ENCODE data around the gene UNC13D. TPM values are rescaled to one million over a fixed set of nuclear protein-coding genes. Genes with fewer than 3 reads are reported as not detected.
"Not testable (repeated sequence)": the region's sequence is repeated elsewhere in the genome, so short reads cannot be mapped to it uniquely, and the experiment has no call there.

UNC13D gene
- total RNA-seq, 1 donor from 2014 or later = 4.7 TPM

- TF ChIP-seq CTCF (IDR thresholded peaks at IDR 0.05; ENCODE audit: insufficient read depth, low read length, severe bottlenecking) = no peak
- H3K4me3 ChIP-seq (ENCODE audit: low read depth, low read length) = no peak overlapping the region
- no peak for FAIRE-seq
- H3K36me3 ChIP-seq (ENCODE audit: control insufficient read depth, insufficient read depth, low read length) = peaks cover 1% of the 10 kb centered on the region
- no peak for DNase-seq (ENCODE audit: low read depth)
- H3K27me3 ChIP-seq (ENCODE audit: control insufficient read depth, insufficient read depth, low read length) = no peaks in the 10 kb centered on the region
Measured at GRCh38 chr17:75875940-75876189, 31.7 kb upstream of the UNC13D start.

DNA sequence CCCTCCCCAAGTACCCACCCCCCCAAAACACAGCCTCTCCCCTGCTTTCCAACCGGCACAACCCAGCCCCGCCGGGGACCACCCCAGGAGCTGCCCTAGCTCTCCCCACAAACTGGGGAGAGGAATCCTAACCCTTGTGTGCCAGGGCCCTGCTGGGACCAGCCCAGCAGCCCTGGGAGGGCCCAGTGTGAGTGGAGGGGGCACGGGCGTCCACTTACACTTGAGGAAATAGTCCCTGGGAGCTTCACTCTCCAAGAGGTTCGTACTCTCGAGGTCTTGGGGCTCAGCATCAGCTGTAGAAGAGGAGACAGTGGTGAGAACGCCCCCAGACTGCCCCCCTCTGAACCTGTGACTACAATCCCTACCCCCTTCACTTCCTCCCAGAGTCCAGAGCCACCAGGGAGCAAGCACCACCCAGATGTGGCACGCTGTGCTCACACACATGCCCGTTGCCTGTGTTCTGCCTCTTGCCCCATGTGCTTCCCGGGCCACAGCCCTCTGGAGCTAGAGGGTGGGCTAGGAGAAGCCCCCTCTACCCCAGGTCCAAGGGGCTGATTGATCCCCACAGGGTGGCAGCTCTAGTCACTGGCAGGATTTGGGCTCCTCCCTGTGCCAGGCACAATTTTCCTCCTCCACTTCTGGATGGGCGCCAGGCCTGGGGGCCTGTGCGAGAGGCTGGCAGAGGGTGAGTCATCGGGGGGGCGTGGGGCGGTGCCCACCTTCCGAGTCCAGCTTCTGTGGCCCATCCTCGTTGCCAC, 31.2 kb upstream of the UNC13D start:
- no peak overlapping the region for H3K4me3 ChIP-seq (ENCODE audit: low read depth, low read length)
- peaks cover 1% of the 10 kb centered on the region for H3K36me3 ChIP-seq (ENCODE audit: control insufficient read depth, insufficient read depth, low read length)
- no peak for TF ChIP-seq CTCF (IDR thresholded peaks at IDR 0.05; ENCODE audit: insufficient read depth, low read length, severe bottlenecking)
- DNase-seq (ENCODE audit: low read depth) (no peak), FAIRE-seq (no peak)
- no peaks in the 10 kb centered on the region for H3K27me3 ChIP-seq (ENCODE audit: control insufficient read depth, insufficient read depth, low read length)

- H3K36me3 ChIP-seq (ENCODE audit: control insufficient read depth, insufficient read depth, low read length) = peaks cover 1% of the 10 kb centered on the region
- H3K27me3 ChIP-seq (ENCODE audit: control insufficient read depth, insufficient read depth, low read length) = no peaks in the 10 kb centered on the region
- no peak overlapping the region for H3K4me3 ChIP-seq (ENCODE audit: low read depth, low read length)
- no peak for TF ChIP-seq CTCF (IDR thresholded peaks at IDR 0.05; ENCODE audit: insufficient read depth, low read length, severe bottlenecking)
- DNase-seq (ENCODE audit: low read depth) (no peak), FAIRE-seq (no peak)
Measured at GRCh38 chr17:75874323-75875181, 30.3 kb upstream of the UNC13D start.

DNA sequence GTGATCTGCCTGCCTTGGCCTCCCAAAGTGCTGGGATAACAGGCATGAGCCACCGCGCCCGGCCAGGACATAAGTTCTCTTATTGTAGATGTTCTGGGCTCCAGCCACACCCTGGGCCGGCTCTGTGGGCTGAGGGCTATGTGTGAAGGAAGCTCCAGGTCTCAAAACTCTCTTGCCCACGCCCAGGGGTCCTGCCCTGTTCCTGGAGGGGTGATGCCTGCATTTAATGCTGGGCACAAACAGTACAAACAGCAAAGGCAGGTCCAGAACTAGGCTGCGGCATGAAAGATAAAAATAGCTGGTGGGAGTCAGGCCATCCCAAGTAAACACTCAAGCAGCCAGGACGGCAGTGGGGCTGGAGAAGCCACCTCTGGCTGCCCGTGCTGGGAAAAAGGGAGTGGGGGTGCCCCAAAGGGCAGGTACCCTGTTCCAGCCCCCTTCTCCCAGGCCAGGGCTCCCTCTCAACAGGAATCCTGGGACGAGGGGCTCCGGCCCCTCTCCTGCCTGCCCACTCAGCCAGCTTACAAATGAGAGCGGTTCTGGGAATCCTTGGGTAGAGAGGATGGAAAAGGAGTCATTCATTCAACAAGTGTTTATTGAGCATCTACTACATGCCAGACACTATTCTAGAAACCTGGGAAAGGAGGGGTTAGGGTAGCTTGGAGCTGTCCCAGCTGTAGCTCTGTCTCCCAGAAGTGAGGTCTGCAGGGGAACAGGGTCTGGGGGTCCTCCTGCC, 29.6 kb upstream of the UNC13D start:
- no peak for TF ChIP-seq CTCF (IDR thresholded peaks at IDR 0.05; ENCODE audit: insufficient read depth, low read length, severe bottlenecking)
- no peaks in the 10 kb centered on the region for H3K27me3 ChIP-seq (ENCODE audit: control insufficient read depth, insufficient read depth, low read length)
- peaks cover 1% of the 10 kb centered on the region for H3K36me3 ChIP-seq (ENCODE audit: control insufficient read depth, insufficient read depth, low read length)
- DNase-seq (ENCODE audit: low read depth) (no peak), FAIRE-seq (no peak)
- no peak overlapping the region for H3K4me3 ChIP-seq (ENCODE audit: low read depth, low read length)

GRCh38 chr17:75872434-75873351, 28.5 kb upstream of the UNC13D start:
- FAIRE-seq (no peak), DNase-seq (ENCODE audit: low read depth) (peak; percentile 81)
- no peak for TF ChIP-seq CTCF (IDR thresholded peaks at IDR 0.05; ENCODE audit: insufficient read depth, low read length, severe bottlenecking)
- no peaks in the 10 kb centered on the region for H3K27me3 ChIP-seq (ENCODE audit: control insufficient read depth, insufficient read depth, low read length)
- H3K36me3 ChIP-seq (ENCODE audit: control insufficient read depth, insufficient read depth, low read length) = peaks cover 1% of the 10 kb centered on the region
- no peak overlapping the region for H3K4me3 ChIP-seq (ENCODE audit: low read depth, low read length)

- not testable (repeated sequence) for H3K27me3 ChIP-seq (ENCODE audit: control insufficient read depth, insufficient read depth, low read length); H3K4me3 ChIP-seq (ENCODE audit: low read depth, low read length); FAIRE-seq; DNase-seq (ENCODE audit: low read depth); H3K36me3 ChIP-seq (ENCODE audit: control insufficient read depth, insufficient read depth, low read length)
Measured at GRCh38 chr17:75870228-75870627, 26.0 kb upstream of the UNC13D start.
